B cell (primary cell): ENCODE measurements around the gene TSPAN2. TPM values are rescaled to one million over a fixed set of nuclear protein-coding genes. Genes with fewer than 3 reads are reported as not detected.

ENCODE experiments used
- ATAC-seq: fragments of 200-7000 bp; cut with Tn5 transposase; one replicate; pipeline ENCODE4 v1.10.0; 2021; ENCODE audit warnings: low read depth, mild to moderate bottlenecking, moderate number of reproducible peaks, moderate library complexity
- CTCF ChIA-PET: fragments of 350-600 bp; sonication (Branson Sonifier 250); formaldehyde crosslinking; loops from one replicate; lab custom pipeline; 2021; ENCODE audit warnings: antibody characterized with exemption, inconsistent platforms; lab: Charles Lee
- POLR2A ChIA-PET: fragments of 350-600 bp; sonication (Branson Sonifier 250); formaldehyde crosslinking; loops from one replicate; lab custom pipeline; 2021; ENCODE audit warnings: antibody characterized with exemption; lab: Charles Lee
- DNase-seq: peaks from one replicate; pipeline ENCODE4 v3.0.0; 2013
- H2AFZ ChIP-seq: 2 replicates; pipeline ENCODE4 v1.6.1; 2012; ENCODE audit warnings: mild to moderate bottlenecking, low read depth, low read length; ENCODE audit not compliant: insufficient read depth, poor library complexity, severe bottlenecking
- H3K27ac ChIP-seq, 2 donors: 1 replicate in 1 of 2; 2 replicates in 1 of 2; pipeline ENCODE4 v1.5.1; 2012 to 2013; ENCODE audit warnings: low read length in 2 of 2, mild to moderate bottlenecking in 2 of 2, moderate library complexity in 1 of 2
- H3K27me3 ChIP-seq, 4 experiments: fragments of 200-600 bp in 1 of 4; sonication (generic) in 1 of 4; replicated peaks in 1 of 4; 1 replicate in 2 of 4; 2 replicates in 2 of 4; pipeline versions ENCODE4 v1.6.1 to v1.7.0; 2013 to 2016; ENCODE audit warnings: low read length in 3 of 4, mild to moderate bottlenecking in 2 of 4, mixed read lengths in 1 of 4, moderate library complexity in 1 of 4; ENCODE audit not compliant: insufficient read depth in 4 of 4, control insufficient read depth in 3 of 4; ENCODE audit errors: control extremely low read depth in 1 of 4
- H3K36me3 ChIP-seq, 2 experiments: replicated peaks in 1 of 2; 1 replicate in 1 of 2; 2 replicates in 1 of 2; pipeline versions ENCODE4 v1.6.1 to v1.7.1; 2013; ENCODE audit warnings: low read length in 1 of 2; ENCODE audit not compliant: insufficient read depth in 2 of 2, control insufficient read depth in 1 of 2; ENCODE audit errors: control extremely low read depth in 1 of 2, extremely low read depth in 1 of 2
- H3K4me1 ChIP-seq, 2 donors: fragments of 200-600 bp in 1 of 2; sonication (generic) in 1 of 2; 1 replicate in 1 of 2; 2 replicates in 1 of 2; pipeline versions ENCODE4 v1.5.1 to v1.6.1; 2013 to 2017; ENCODE audit warnings: low read length in 2 of 2; ENCODE audit not compliant: control insufficient read depth in 2 of 2, insufficient read depth in 2 of 2
- H3K4me2 ChIP-seq: replicated peaks from 2 replicates; pipeline ENCODE3; 2012; ENCODE audit warnings: mild to moderate bottlenecking, low read depth, low read length; ENCODE audit not compliant: poor library complexity, severe bottlenecking
- H3K4me3 ChIP-seq, 5 experiments: fragments of 200-600 bp in 1 of 5; sonication (generic) in 1 of 5; 1 replicate in 3 of 5; 2 replicates in 2 of 5; pipeline versions ENCODE4 v1.5.1 to v1.7.0; 2011 to 2016; ENCODE audit warnings: low read length in 4 of 5, mild to moderate bottlenecking in 4 of 5, low read depth in 2 of 5, control low read depth in 1 of 5, moderate library complexity in 1 of 5; ENCODE audit not compliant: insufficient read depth in 1 of 5; ENCODE audit errors: control extremely low read depth in 1 of 5, extremely low read depth in 1 of 5
- H3K79me2 ChIP-seq: fragments of 200-600 bp; sonication (generic); one replicate; pipeline ENCODE4 v1.6.0; 2016; ENCODE audit warnings: low read length; ENCODE audit not compliant: control insufficient read depth, insufficient read depth
- H3K9ac ChIP-seq: fragments of 200-600 bp; sonication (generic); 2 replicates; pipeline ENCODE4 v1.6.1; 2017; ENCODE audit warnings: mild to moderate bottlenecking, low read length, moderate library complexity
- H3K9me3 ChIP-seq, 3 donors: one replicate each; pipeline versions ENCODE4 v1.6.1 to v1.7.1; 2013; ENCODE audit warnings: low read length in 2 of 3; ENCODE audit not compliant: control insufficient read depth in 2 of 3, insufficient read depth in 1 of 3; ENCODE audit errors: control extremely low read depth in 1 of 3
- H4K20me1 ChIP-seq: 2 replicates; pipeline ENCODE4 v1.6.0; 2012; ENCODE audit warnings: mild to moderate bottlenecking, low read length; ENCODE audit not compliant: insufficient read depth, control insufficient read depth, poor library complexity, severe bottlenecking
- H3K27ac Mint-ChIP-seq: one replicate; pipeline ENCODE4 v1.8.0; 2021; ENCODE audit warnings: mixed read lengths
- H3K27me3 Mint-ChIP-seq: one replicate; pipeline ENCODE4 v1.8.0; 2021; ENCODE audit warnings: mixed read lengths
- H3K4me1 Mint-ChIP-seq: one replicate; pipeline ENCODE4 v1.8.0; 2021; ENCODE audit warnings: mixed read lengths
- H3K4me3 Mint-ChIP-seq: one replicate; pipeline ENCODE4 v1.8.0; 2021; ENCODE audit warnings: mixed read lengths
- H3K9me3 Mint-ChIP-seq: one replicate; pipeline ENCODE4 v1.8.0; 2022; ENCODE audit warnings: mixed read lengths; ENCODE audit not compliant: insufficient read depth
- EZH2 ChIP-seq: IDR thresholded peaks from 2 replicates; pipeline ENCODE4 v1.6.1; 2012; ENCODE audit warnings: borderline replicate concordance, low read depth, mild to moderate bottlenecking, moderate library complexity, low read length; ENCODE audit not compliant: insufficient read depth, poor library complexity, severe bottlenecking
- WGBS: methylation state at CpG from one replicate; pipeline ENCODE4 v1.1.5; 2013; ENCODE audit warnings: missing lambda C conversion rate; ENCODE audit not compliant: insufficient coverage; 5-methylcytosine and 5-hydroxymethylcytosine counted together
- intact Hi-C: fragments of 100-400 bp; cut with micrococcal nuclease; formaldehyde crosslinking; loops from one replicate; pipeline ENCODE4 v1.10.0; 2022
- polyA plus RNA-seq: library from polyadenylated mRNA; depleted of rRNA; stranded (reverse); fragments of >200 nt; gene quantifications from 2 replicates; pipeline ENCODE4 v1.2.3, GENCODE V29; 2012
- total RNA-seq, 2 donors: library from RNA; stranded (reverse); fragments of 120-200 nt in 1 of 2; gene quantifications; 1 replicate in 1 of 2; 2 replicates in 1 of 2; pipeline versions ENCODE4 v1.2.3 to v1.2.4, GENCODE V29; 2013 to 2022
- TF ChIP-seq, protein P1 (sequence below): fragments of 200-600 bp; IDR thresholded peaks from one replicate; pipeline ENCODE4 v1.8.0; 2022; ENCODE audit warnings: antibody characterized with exemption, mild to moderate bottlenecking

TSPAN2 gene
- total and polyA plus RNA-seq, 2 donors (not counting 1 experiment from before 2014, with no cell fraction given) = 0.24 to 0.34 TPM

DNA sequence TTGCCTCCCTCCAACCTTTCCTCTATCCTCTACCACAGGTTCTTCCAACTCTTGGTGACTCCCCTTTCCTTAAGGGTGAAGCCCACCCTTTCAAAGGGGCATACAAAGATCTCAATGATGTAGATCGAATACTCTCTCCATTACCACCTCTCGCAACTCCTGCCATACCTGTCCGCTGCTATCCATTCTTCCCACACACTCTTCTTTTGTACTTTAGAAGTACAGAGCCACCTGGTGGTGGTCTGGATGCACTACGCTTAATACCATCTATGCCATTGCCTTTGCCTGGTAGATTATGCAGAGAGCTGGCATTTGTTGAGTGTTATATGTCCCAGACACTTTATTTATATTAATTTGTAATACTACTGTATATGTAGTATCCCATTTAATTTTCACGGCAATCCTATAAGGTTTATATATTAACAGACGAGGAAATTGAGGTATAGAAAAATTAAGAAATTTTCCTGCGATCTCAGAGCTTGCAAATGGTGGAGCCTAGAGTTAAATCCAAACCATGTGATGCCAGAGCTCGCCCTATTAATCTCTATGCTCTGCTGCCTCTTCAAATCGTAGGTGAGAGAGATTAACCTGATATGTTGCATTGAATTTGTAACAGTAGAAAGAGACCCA lies 36.7 kb downstream of the TSPAN2 start:
- ChIA-PET CTCF (interaction anchor here (0.6 to 4.5 kb wide), 23 partner anchors 9 to 1609 kb away, joined by 3 to 27 read pairs (median 4); no protein-coding TSS in a partner anchor), POLR2A (interaction anchor here (0.6 kb wide), 1 partner anchor 1071 kb away, joined by 4 read pairs; no protein-coding TSS in a partner anchor)
- Histone ChIP-seq H3K27ac (no peak overlapping the region), H3K4me2 (no peak overlapping the region), H3K9me3 (no peaks in the 10 kb centered on the region), H3K4me3 (no peak overlapping the region), H4K20me1 (no peaks in the 10 kb centered on the region), H3K27me3 (peaks cover 0 to 2% (median 0%) of the 10 kb centered on the region in 4 experiments), H3K9ac (no peak overlapping the region), H3K4me1 (no peaks in the 10 kb centered on the region), H3K79me2 (no peaks in the 10 kb centered on the region), H2AFZ (no peak overlapping the region), H3K36me3 (no peaks in the 10 kb centered on the region)
- Mint-ChIP-seq H3K4me1 (no peaks in the 10 kb centered on the region), H3K4me3 (no peak overlapping the region), H3K27ac (no peak overlapping the region), H3K9me3 (no peaks in the 10 kb centered on the region), H3K27me3 (no peaks in the 10 kb centered on the region)
- intact Hi-C loops = loop anchor here (2.0 kb wide), 1 partner anchor 74 kb away; no protein-coding TSS in a partner anchor
- no peak for TF ChIP-seq EZH2
- TF ChIP-seq, protein P1, sequence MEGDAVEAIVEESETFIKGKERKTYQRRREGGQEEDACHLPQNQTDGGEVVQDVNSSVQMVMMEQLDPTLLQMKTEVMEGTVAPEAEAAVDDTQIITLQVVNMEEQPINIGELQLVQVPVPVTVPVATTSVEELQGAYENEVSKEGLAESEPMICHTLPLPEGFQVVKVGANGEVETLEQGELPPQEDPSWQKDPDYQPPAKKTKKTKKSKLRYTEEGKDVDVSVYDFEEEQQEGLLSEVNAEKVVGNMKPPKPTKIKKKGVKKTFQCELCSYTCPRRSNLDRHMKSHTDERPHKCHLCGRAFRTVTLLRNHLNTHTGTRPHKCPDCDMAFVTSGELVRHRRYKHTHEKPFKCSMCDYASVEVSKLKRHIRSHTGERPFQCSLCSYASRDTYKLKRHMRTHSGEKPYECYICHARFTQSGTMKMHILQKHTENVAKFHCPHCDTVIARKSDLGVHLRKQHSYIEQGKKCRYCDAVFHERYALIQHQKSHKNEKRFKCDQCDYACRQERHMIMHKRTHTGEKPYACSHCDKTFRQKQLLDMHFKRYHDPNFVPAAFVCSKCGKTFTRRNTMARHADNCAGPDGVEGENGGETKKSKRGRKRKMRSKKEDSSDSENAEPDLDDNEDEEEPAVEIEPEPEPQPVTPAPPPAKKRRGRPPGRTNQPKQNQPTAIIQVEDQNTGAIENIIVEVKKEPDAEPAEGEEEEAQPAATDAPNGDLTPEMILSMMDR = peak; percentile 98
- DNase-seq = peak; percentile 62
- ATAC-seq = peak; percentile 73
- 62% methylated on average over 5 of the region's 9 CpGs for WGBS

DNA sequence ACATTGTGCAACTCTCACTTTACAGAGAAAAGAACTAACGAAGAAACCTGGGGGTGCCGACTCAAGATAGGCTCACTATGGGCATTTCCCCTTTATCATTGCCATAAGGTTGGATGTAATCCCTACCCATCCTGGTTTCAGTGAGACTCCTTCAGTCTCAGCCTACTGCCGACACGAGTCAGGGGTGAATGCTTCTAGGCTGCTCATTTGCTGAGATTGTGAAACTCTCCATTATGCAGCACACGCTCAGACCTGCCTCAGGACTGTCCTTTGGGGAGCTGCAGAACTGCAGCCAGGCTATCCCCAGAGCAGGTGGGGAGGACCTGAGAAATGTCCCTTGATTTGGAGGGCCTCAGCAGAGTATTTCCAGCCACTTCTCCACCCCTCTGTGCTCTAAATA lies 37.5 kb downstream of the TSPAN2 start:
- Histone ChIP-seq H3K27ac (no peak overlapping the region), H3K9me3 (no peaks in the 10 kb centered on the region), H3K9ac (no peak overlapping the region), H3K27me3 (peaks cover 0 to 2% (median 0%) of the 10 kb centered on the region in 4 experiments), H3K4me2 (no peak overlapping the region), H4K20me1 (no peaks in the 10 kb centered on the region), H3K79me2 (no peaks in the 10 kb centered on the region), H3K4me1 (no peaks in the 10 kb centered on the region), H2AFZ (no peak overlapping the region), H3K4me3 (no peak overlapping the region), H3K36me3 (no peaks in the 10 kb centered on the region)
- no peaks in the 10 kb centered on the region for H3K4me1 Mint-ChIP-seq
- ChIA-PET CTCF (interaction anchor here (0.6 to 4.5 kb wide), 14 partner anchors 9 to 1610 kb away, joined by 3 to 27 read pairs (median 6); no protein-coding TSS in a partner anchor), POLR2A (no interaction called here)
- 84% methylated on average over 4 of the region's 5 CpGs for WGBS
- no peaks in the 10 kb centered on the region for H3K27me3 Mint-ChIP-seq
- H3K4me3 Mint-ChIP-seq = no peak overlapping the region
- no peak for TF ChIP-seq EZH2
- TF ChIP-seq, protein P1 = no peak
- no peak overlapping the region for H3K27ac Mint-ChIP-seq
- DNase-seq = no peak
- intact Hi-C loops = loop anchor here (2.0 kb wide), 1 partner anchor 73 kb away; no protein-coding TSS in a partner anchor
- ATAC-seq = no peak
- H3K9me3 Mint-ChIP-seq = no peaks in the 10 kb centered on the region
